ENCODE measurements around the gene HMGN5.

Gene HMGN5

DNA sequence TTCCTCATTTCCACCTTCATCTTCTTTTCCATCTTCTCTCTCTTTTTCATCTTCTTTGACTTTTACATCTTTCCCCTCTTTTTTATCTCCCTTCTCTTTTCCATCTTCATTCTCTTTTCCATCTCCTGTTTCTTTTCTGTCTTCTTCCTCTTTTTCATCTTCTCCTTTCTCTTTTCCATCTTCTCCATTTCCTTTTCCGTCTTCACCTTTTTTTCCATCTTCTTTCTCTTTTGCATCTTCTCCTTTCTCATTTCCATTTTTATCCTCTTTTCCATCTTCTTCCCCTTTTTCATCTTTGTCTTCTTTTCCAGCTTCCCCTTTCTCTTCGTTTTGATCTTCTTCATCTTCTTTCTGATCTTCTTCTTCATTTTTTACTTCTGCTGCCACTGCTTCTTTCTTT, 87.0 kb downstream of the HMGN5 start:
- no peak for DNase-seq

- DNase-seq: no peak
Measured at GRCh38 chrX:81110286-81110685, 91.4 kb downstream of the HMGN5 start.

GRCh38 chrX:81082649-81083048, 119.1 kb downstream of the HMGN5 start:
- DNase-seq: no peak

Data from CD4-positive, alpha-beta T cell treated with Interferon alpha-2 for 1 hour (primary cell).